ENCODE data around the gene CHRNA4.

DNA sequence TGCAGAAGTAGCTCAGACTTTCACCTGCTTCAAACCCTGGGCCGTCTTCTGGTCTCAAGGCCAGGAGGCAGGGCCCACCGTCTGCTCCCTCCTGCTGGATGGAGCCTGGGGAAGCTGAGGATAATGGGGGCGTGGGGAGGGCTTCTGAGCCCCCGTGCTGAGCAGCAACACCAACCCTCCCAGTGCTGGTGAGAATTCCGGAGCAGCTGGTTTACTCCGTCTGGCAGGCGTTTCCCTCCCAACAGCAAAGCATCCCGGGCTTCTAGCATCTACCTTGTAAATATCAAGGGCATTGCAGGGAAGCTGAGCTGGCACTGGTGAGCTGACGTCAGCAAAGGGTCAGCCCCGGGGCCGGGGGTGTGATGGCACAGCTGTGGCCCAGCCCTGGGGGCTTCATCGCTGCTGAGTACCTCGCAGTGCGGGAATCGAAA is 16.8 kb upstream of the CHRNA4 start:
- TF ChIP-seq, protein P1, sequence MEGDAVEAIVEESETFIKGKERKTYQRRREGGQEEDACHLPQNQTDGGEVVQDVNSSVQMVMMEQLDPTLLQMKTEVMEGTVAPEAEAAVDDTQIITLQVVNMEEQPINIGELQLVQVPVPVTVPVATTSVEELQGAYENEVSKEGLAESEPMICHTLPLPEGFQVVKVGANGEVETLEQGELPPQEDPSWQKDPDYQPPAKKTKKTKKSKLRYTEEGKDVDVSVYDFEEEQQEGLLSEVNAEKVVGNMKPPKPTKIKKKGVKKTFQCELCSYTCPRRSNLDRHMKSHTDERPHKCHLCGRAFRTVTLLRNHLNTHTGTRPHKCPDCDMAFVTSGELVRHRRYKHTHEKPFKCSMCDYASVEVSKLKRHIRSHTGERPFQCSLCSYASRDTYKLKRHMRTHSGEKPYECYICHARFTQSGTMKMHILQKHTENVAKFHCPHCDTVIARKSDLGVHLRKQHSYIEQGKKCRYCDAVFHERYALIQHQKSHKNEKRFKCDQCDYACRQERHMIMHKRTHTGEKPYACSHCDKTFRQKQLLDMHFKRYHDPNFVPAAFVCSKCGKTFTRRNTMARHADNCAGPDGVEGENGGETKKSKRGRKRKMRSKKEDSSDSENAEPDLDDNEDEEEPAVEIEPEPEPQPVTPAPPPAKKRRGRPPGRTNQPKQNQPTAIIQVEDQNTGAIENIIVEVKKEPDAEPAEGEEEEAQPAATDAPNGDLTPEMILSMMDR (IDR thresholded peaks at IDR 0.05; ENCODE audit: extremely low read depth in 1 of 2, insufficient read depth in 1 of 2, low read depth in 1 of 2, low read length in 2 of 2) = no peak
- TF ChIP-seq FOS (IDR thresholded peaks at IDR 0.05; ENCODE audit: borderline replicate concordance, insufficient read depth, low read length) (no peak), MAX (IDR thresholded peaks at IDR 0.05; ENCODE audit: insufficient read depth, insufficient read length) (no peak), EZH2 (IDR thresholded peaks at IDR 0.05; ENCODE audit: borderline replicate concordance, low read depth, low read length, severe bottlenecking) (no peak), POLR2A (IDR thresholded peaks at IDR 0.05; ENCODE audit: low read depth, low read length) (no peak), POLR2AphosphoS5 (IDR thresholded peaks at IDR 0.05; ENCODE audit: insufficient read depth, low read depth, low read length) (no peak), MYC (IDR thresholded peaks at IDR 0.05; ENCODE audit: low read depth, low read length) (no peak)

Data from endothelial cell of umbilical vein (primary cell).